MM.1S (cell line): ENCODE measurements around the gene CFAP77.

Experiments
- DNase-seq: peaks from one replicate; pipeline ENCODE4 v3.0.0-alpha.2; 2015
- H2AFZ ChIP-seq: fragments of 300-600 bp; sonication (generic); 2 replicates; pipeline ENCODE4 v1.6.0; 2016; ENCODE audit warnings: antibody characterized with exemption, low read length
- H3F3A ChIP-seq: fragments of 300-600 bp; sonication (generic); 2 replicates; pipeline ENCODE4 v1.6.1; 2016; ENCODE audit warnings: mild to moderate bottlenecking, antibody characterized with exemption, low read length, moderate library complexity, mixed read lengths; ENCODE audit not compliant: insufficient read depth
- H3K27ac ChIP-seq: fragments of 300-600 bp; sonication (generic); 2 replicates; pipeline ENCODE4 v1.5.1; 2016; ENCODE audit warnings: mild to moderate bottlenecking, low read length
- H3K27me3 ChIP-seq: fragments of 300-600 bp; sonication (generic); replicated peaks from 2 replicates; pipeline ENCODE4 v1.6.0; 2016; ENCODE audit warnings: low read length; ENCODE audit not compliant: insufficient read depth
- H3K36me3 ChIP-seq: fragments of 300-600 bp; sonication (generic); replicated peaks from 2 replicates; pipeline ENCODE4 v1.6.1; 2016; ENCODE audit warnings: mild to moderate bottlenecking, low read length, mixed read lengths; ENCODE audit not compliant: insufficient read depth
- H3K4me1 ChIP-seq: fragments of 300-600 bp; sonication (generic); 2 replicates; pipeline ENCODE4 v1.6.1; 2016; ENCODE audit warnings: low read length, mixed read lengths
- H3K4me2 ChIP-seq: fragments of 300-600 bp; sonication (generic); 2 replicates; pipeline ENCODE4 v1.6.0; 2016; ENCODE audit warnings: low read depth, low read length
- H3K4me3 ChIP-seq: fragments of 300-600 bp; sonication (generic); 2 replicates; pipeline ENCODE4 v1.5.1; 2016; ENCODE audit warnings: low read length, mixed read lengths
- H3K79me2 ChIP-seq: fragments of 300-600 bp; sonication (generic); 2 replicates; pipeline ENCODE4 v1.6.1; 2016; ENCODE audit warnings: mixed run types, low read length, mixed read lengths
- H3K9ac ChIP-seq: fragments of 300-600 bp; sonication (generic); 2 replicates; pipeline ENCODE4 v1.6.1; 2016; ENCODE audit warnings: low read length, mixed read lengths
- H3K9me2 ChIP-seq: fragments of 300-600 bp; sonication (generic); replicated peaks from 2 replicates; pipeline ENCODE4 v1.6.1; 2016; ENCODE audit warnings: mild to moderate bottlenecking, low read length, mixed read lengths; ENCODE audit not compliant: insufficient read depth
- H3K9me3 ChIP-seq: fragments of 300-600 bp; sonication (generic); replicated peaks from 2 replicates; pipeline ENCODE4 v1.6.1; 2016; ENCODE audit warnings: mild to moderate bottlenecking, low read length, mixed read lengths; ENCODE audit not compliant: insufficient read depth
- H4K20me1 ChIP-seq: fragments of 300-600 bp; sonication (generic); 2 replicates; pipeline ENCODE4 v1.6.1; 2016; ENCODE audit warnings: mild to moderate bottlenecking, low read length, moderate library complexity, mixed read lengths; ENCODE audit not compliant: insufficient read depth
- CTCF ChIP-seq: fragments of 300-600 bp; sonication (generic); IDR thresholded peaks from 2 replicates; pipeline ENCODE4 v1.5.1; 2016; ENCODE audit warnings: antibody characterized with exemption, low read length, mixed read lengths
- EZH2 ChIP-seq: fragments of 300-600 bp; sonication (generic); optimal IDR thresholded peaks from 2 replicates; pipeline ENCODE3; 2017; ENCODE audit warnings: low read depth, mild to moderate bottlenecking, antibody characterized with exemption, low read length, mixed read lengths
- EZH2phosphoT487 ChIP-seq: fragments of 300-600 bp; sonication (generic); IDR thresholded peaks from 2 replicates; pipeline ENCODE4 v1.6.1; 2018; ENCODE audit warnings: antibody characterized with exemption, low read length

Gene CFAP77

GRCh38 chr9:132590318-132591182 is 180.5 kb downstream of the CFAP77 start:
- no peak overlapping the region for H3K27ac ChIP-seq

GRCh38 chr9:132591244-132591643 is 181.2 kb downstream of the CFAP77 start:
- Histone ChIP-seq H3K79me2 (no peaks in the 10 kb centered on the region), H3K36me3 (no peaks in the 10 kb centered on the region), H3K27me3 (peaks cover 23% of the 10 kb centered on the region), H4K20me1 (0 out of 2 replicates have a peak, but pooled peaks cover 3% of the 10 kb centered on the region), H3K9ac (no peak overlapping the region), H3K4me2 (no peak overlapping the region), H3K9me2 (no peaks in the 10 kb centered on the region), H3K4me3 (no peak overlapping the region), H2AFZ (no peak overlapping the region), H3K27ac (no peak overlapping the region), H3F3A (no peaks in the 10 kb centered on the region), H3K4me1 (no peaks in the 10 kb centered on the region), H3K9me3 (no peaks in the 10 kb centered on the region)
- DNase-seq, result no peak
- TF ChIP-seq EZH2phosphoT487, result no peak
- TF ChIP-seq EZH2, result no peak
- no peak for TF ChIP-seq CTCF

More at GRCh38 chr9:132590318-132591182, 180.5 kb downstream of the CFAP77 start:
- Histone ChIP-seq H3K4me1 (no peaks in the 10 kb centered on the region), H3K79me2 (no peaks in the 10 kb centered on the region), H3K9ac (no peak overlapping the region), H3K9me3 (no peaks in the 10 kb centered on the region), H3K27me3 (peaks cover 30% of the 10 kb centered on the region), H3K36me3 (no peaks in the 10 kb centered on the region), H4K20me1 (0 out of 2 replicates have a peak, but pooled peaks cover 3% of the 10 kb centered on the region), H3K4me2 (no peak overlapping the region), H3K4me3 (no peak overlapping the region), H2AFZ (no peak overlapping the region), H3K9me2 (no peaks in the 10 kb centered on the region), H3F3A (no peaks in the 10 kb centered on the region)
- TF ChIP-seq CTCF (no peak), EZH2phosphoT487 (no peak), EZH2 (no peak)
- no peak for DNase-seq

DNA sequence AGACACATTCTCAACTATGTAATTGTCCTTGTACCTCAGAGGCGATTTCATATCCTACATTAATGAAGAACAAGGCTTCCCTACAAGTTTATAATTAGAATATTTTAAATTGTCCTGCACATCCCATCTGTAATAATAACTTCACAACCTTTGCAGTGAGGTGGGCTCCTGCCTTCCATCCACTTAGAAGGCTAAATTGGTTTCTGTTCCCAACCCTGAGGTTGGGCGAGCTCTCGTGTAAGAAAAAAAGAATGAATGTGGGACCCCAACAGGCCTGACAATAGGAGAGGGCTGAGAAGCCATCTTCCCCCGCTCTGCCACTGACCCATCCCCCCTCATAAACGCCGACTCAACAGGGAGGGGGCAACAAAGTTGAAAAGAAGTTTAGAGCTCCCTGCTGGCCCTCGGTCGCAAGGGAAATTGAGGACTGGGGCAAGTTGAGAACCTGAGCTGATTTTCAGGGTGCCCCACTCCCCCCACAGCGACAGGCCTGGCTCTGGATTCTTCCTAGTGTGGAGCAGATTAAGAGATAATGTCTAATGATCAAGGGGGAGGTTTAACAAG is 181.8 kb downstream of the CFAP77 start:
- no peaks in the 10 kb centered on the region for H3K9me2 ChIP-seq
- no peaks in the 10 kb centered on the region for H3K9me3 ChIP-seq
- H3K36me3 ChIP-seq, result no peaks in the 10 kb centered on the region
- 0 out of 2 replicates have a peak, but pooled peaks cover 3% of the 10 kb centered on the region for H4K20me1 ChIP-seq
- H3K4me1 ChIP-seq, result no peaks in the 10 kb centered on the region
- H3K27me3 ChIP-seq, result peaks cover 17% of the 10 kb centered on the region
- H3K9ac ChIP-seq, result no peak overlapping the region
- H3F3A ChIP-seq, result no peaks in the 10 kb centered on the region
- no peak overlapping the region for H3K4me2 ChIP-seq
- H3K4me3 ChIP-seq, result no peak overlapping the region
- no peaks in the 10 kb centered on the region for H3K79me2 ChIP-seq
- H3K27ac ChIP-seq, result no peak overlapping the region
- no peak for DNase-seq
- TF ChIP-seq EZH2phosphoT487, result no peak
- no peak overlapping the region for H2AFZ ChIP-seq
